GM18505 (cell line): ENCODE measurements around the gene EML4.
"Not testable (repeated sequence)": the region's sequence is repeated elsewhere in the genome, so short reads cannot be mapped to it uniquely, and the experiment has no call there.

ENCODE experiments used
- ATAC-seq: cut with Tn5 transposase; IDR thresholded peaks from one replicate; pipeline ENCODE4 v1.9.1; 2021; ENCODE audit not compliant: unreplicated experiment
- POLR2A ChIP-seq: IDR thresholded peaks from 4 replicates; pipeline ENCODE4 v1.6.1; 2011; ENCODE audit warnings: borderline replicate concordance; ENCODE audit not compliant: insufficient read depth, insufficient read length; ENCODE audit errors: extremely low read depth

EML4 gene

GRCh38 chr2:42132966-42133641 lies 36.0 kb upstream of the EML4 start:
- peak; percentile 85 for ATAC-seq
- TF ChIP-seq POLR2A: peak; percentile 39

GRCh38 chr2:42133771-42134195 lies 35.4 kb upstream of the EML4 start:
- TF ChIP-seq POLR2A: no peak
- ATAC-seq: no peak

GRCh38 chr2:42134401-42134932 lies 34.7 kb upstream of the EML4 start:
- not testable (repeated sequence) for ATAC-seq

- no peak for ATAC-seq
- no peak for TF ChIP-seq POLR2A
Observed at GRCh38 chr2:42135381-42136312, 33.5 kb upstream of the EML4 start.

- TF ChIP-seq POLR2A: no peak
- no peak for ATAC-seq
Observed at GRCh38 chr2:42136782-42137124, 32.4 kb upstream of the EML4 start.

- TF ChIP-seq POLR2A: no peak
- ATAC-seq: no peak
Observed at GRCh38 chr2:42137125-42137841, 31.9 kb upstream of the EML4 start.

- TF ChIP-seq POLR2A: no peak
- ATAC-seq: no peak
Observed at GRCh38 chr2:42138163-42139015, 30.8 kb upstream of the EML4 start.

- no peak for ATAC-seq
- TF ChIP-seq POLR2A: no peak
Observed at GRCh38 chr2:42139101-42139500, 30.1 kb upstream of the EML4 start.

GRCh38 chr2:42140496-42140895 lies 28.7 kb upstream of the EML4 start:
- ATAC-seq: no peak
- no peak for TF ChIP-seq POLR2A

GRCh38 chr2:42141687-42142546 lies 27.2 kb upstream of the EML4 start:
- TF ChIP-seq POLR2A: no peak
- no peak for ATAC-seq

GRCh38 chr2:42142547-42143184 lies 26.5 kb upstream of the EML4 start:
- TF ChIP-seq POLR2A: no peak
- ATAC-seq: no peak
